ENCODE measurements around the gene MB.

DNA sequence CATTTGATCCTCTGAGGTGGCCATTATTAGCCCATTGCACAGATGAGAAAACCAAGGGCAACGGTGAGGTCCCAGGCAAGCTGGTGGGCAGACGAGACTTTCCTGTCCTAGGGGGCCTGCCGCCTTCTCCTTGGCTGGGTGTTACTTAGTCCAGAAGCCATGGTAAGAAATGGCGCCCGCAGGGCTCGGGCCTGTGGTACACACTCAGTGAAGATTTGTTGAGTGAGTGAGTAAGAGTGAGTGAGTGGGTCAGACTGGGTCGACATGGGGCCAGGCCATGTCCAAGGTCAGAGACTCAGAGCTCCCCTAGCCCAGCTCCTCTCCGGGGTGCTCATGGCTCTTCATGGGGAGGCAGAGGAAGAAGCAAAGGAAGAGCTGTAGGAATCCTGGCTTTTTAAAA is 40.5 kb downstream of the MB start:
- TF ChIP-seq, protein P1, sequence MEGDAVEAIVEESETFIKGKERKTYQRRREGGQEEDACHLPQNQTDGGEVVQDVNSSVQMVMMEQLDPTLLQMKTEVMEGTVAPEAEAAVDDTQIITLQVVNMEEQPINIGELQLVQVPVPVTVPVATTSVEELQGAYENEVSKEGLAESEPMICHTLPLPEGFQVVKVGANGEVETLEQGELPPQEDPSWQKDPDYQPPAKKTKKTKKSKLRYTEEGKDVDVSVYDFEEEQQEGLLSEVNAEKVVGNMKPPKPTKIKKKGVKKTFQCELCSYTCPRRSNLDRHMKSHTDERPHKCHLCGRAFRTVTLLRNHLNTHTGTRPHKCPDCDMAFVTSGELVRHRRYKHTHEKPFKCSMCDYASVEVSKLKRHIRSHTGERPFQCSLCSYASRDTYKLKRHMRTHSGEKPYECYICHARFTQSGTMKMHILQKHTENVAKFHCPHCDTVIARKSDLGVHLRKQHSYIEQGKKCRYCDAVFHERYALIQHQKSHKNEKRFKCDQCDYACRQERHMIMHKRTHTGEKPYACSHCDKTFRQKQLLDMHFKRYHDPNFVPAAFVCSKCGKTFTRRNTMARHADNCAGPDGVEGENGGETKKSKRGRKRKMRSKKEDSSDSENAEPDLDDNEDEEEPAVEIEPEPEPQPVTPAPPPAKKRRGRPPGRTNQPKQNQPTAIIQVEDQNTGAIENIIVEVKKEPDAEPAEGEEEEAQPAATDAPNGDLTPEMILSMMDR (conservative IDR thresholded peaks at IDR 0.05; ENCODE audit: low read length) = no peak
- TF ChIP-seq EZH2phosphoT487 (IDR thresholded peaks at IDR 0.05; ENCODE audit: borderline replicate concordance, low read depth, low read length) = no peak

Measured in OCI-LY7 (cell line).